Measurements from ENCODE around the gene CDK10.

CDK10 gene, protein sequence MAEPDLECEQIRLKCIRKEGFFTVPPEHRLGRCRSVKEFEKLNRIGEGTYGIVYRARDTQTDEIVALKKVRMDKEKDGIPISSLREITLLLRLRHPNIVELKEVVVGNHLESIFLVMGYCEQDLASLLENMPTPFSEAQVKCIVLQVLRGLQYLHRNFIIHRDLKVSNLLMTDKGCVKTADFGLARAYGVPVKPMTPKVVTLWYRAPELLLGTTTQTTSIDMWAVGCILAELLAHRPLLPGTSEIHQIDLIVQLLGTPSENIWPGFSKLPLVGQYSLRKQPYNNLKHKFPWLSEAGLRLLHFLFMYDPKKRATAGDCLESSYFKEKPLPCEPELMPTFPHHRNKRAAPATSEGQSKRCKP

DNA sequence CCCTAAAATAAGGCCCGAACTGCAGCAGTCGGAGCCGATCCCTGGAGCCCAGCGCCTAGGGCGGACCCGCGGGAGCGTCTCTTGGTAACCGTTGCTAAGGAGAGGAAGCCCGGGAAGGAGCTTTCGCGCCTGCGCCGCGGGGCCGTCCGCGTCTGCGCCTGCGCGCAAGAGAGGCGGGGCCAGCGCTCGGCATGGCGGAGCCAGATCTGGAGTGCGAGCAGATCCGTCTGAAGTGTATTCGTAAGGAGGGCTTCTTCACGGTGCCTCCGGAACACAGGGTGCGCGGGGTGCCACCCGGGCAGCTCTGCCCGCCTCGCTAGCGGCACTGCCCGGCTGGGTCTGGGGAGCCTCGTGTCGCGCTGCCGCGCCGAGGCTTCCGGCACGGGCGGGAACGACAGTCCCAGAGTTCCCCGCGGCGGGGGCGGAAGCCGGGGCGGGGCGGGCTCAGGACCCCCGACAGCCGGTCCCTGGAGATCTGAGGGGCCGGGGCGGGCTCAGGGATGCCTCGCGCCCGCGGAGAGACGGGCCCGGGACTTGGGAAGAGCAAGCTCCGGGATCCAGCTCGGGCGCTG, at the start of gene CDK10:
CDK10 (plus strand) TSS at position 170 of the 572 bp plus-strand sequence; CDS start at position 192, 22 bp downstream.
- Histone ChIP-seq H3K36me3 (ENCODE audit: control insufficient read depth, insufficient read depth, low read length) (peaks cover 12% of the 10 kb centered on the region), H3K4me3 (replicated peaks; ENCODE audit: low read depth, low read length) (peak within 1 kb of the TSS; percentile 68), H3K27me3 (replicated peaks; ENCODE audit: control insufficient read depth, insufficient read depth, low read length) (no peaks in the 10 kb centered on the region)
- peak; percentile 94 for DNase-seq (ENCODE audit: extremely low read depth, insufficient read length)
- TF ChIP-seq, protein P1, sequence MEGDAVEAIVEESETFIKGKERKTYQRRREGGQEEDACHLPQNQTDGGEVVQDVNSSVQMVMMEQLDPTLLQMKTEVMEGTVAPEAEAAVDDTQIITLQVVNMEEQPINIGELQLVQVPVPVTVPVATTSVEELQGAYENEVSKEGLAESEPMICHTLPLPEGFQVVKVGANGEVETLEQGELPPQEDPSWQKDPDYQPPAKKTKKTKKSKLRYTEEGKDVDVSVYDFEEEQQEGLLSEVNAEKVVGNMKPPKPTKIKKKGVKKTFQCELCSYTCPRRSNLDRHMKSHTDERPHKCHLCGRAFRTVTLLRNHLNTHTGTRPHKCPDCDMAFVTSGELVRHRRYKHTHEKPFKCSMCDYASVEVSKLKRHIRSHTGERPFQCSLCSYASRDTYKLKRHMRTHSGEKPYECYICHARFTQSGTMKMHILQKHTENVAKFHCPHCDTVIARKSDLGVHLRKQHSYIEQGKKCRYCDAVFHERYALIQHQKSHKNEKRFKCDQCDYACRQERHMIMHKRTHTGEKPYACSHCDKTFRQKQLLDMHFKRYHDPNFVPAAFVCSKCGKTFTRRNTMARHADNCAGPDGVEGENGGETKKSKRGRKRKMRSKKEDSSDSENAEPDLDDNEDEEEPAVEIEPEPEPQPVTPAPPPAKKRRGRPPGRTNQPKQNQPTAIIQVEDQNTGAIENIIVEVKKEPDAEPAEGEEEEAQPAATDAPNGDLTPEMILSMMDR (IDR thresholded peaks at IDR 0.05; ENCODE audit: insufficient read depth, low read length, poor library complexity, severe bottlenecking) = no peak

DNA sequence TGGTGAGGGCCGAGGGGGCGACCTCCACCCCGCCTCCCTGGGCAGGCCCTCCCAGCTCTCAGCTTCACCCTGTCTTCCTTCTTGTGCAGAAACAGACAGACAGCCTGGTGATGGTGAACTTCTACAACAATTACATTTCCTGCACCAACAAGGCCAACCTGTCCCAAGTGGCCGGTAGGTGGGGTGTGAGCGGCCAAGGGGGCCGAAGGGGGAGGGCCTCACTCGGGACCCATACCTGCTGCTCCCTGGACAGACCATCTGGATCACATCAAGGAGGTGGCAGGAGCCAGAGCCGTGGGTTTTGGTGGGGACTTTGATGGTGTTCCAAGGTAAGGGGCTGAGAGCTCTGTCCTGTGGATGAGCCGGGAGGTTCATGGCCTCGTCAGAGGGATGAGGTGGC, 49.1 kb upstream of the CDK10 start:
- no peaks in the 10 kb centered on the region for H3K36me3 ChIP-seq (ENCODE audit: control insufficient read depth, insufficient read depth, low read length)
- H3K4me3 ChIP-seq (replicated peaks; ENCODE audit: low read depth, low read length) = no peak overlapping the region
- TF ChIP-seq, protein P1 (IDR thresholded peaks at IDR 0.05; ENCODE audit: insufficient read depth, low read length, poor library complexity, severe bottlenecking) = no peak
- no peak for DNase-seq (ENCODE audit: extremely low read depth, insufficient read length)
- no peaks in the 10 kb centered on the region; the same call in 1 of the 2 replicates for H3K27me3 ChIP-seq (replicated peaks; ENCODE audit: control insufficient read depth, insufficient read depth, low read length)

DNA sequence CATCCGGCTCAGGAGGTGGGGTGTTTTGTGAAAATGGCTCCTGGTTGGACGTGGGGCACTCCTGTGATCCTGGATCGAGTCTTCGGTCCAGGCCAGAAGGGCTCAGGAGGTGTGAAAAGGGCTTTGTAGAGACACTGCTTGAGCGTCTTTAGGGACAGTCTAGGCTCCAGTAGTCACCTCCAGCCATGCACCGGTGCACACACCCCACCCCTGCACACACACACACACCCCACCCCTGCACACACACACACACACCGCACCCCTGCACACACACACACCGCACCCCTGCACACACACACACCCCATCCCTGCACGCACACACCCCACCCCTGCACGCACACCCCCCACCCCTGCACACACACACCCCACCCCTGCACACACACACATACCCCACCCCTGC, 48.0 kb upstream of the CDK10 start:
- TF ChIP-seq, protein P1 (IDR thresholded peaks at IDR 0.05; ENCODE audit: insufficient read depth, low read length, poor library complexity, severe bottlenecking) = no peak
- H3K4me3 ChIP-seq (replicated peaks; ENCODE audit: low read depth, low read length) = no peak overlapping the region
- no peak for DNase-seq (ENCODE audit: extremely low read depth, insufficient read length)
- no peaks in the 10 kb centered on the region for H3K36me3 ChIP-seq (ENCODE audit: control insufficient read depth, insufficient read depth, low read length)
- H3K27me3 ChIP-seq (replicated peaks; ENCODE audit: control insufficient read depth, insufficient read depth, low read length) = no peaks in the 10 kb centered on the region

DNA sequence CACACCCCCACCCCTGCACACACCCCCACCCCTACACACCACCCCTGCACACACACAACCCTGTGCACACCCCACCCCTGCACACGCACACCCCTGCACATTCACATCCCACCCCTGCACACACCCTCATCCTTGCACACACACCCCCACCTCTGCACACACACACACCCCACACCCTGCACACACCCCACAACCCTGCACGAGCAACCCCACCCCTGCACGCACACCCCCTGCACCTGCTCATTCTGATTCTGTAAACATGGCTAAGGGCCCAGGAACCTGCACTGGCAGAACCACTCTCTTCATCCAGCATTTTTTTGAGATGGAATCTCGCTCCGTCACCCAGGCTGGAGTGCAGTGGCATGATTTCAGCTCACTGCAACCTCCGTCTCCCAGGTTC, 47.1 kb upstream of the CDK10 start:
- Histone ChIP-seq H3K36me3 (ENCODE audit: control insufficient read depth, insufficient read depth, low read length) (no peaks in the 10 kb centered on the region; the same call in 1 of the 2 replicates), H3K27me3 (replicated peaks; ENCODE audit: control insufficient read depth, insufficient read depth, low read length) (no peaks in the 10 kb centered on the region), H3K4me3 (replicated peaks; ENCODE audit: low read depth, low read length) (no peak overlapping the region)
- TF ChIP-seq, protein P1 (IDR thresholded peaks at IDR 0.05; ENCODE audit: insufficient read depth, low read length, poor library complexity, severe bottlenecking) = no peak
- DNase-seq (ENCODE audit: extremely low read depth, insufficient read length) = no peak

DNA sequence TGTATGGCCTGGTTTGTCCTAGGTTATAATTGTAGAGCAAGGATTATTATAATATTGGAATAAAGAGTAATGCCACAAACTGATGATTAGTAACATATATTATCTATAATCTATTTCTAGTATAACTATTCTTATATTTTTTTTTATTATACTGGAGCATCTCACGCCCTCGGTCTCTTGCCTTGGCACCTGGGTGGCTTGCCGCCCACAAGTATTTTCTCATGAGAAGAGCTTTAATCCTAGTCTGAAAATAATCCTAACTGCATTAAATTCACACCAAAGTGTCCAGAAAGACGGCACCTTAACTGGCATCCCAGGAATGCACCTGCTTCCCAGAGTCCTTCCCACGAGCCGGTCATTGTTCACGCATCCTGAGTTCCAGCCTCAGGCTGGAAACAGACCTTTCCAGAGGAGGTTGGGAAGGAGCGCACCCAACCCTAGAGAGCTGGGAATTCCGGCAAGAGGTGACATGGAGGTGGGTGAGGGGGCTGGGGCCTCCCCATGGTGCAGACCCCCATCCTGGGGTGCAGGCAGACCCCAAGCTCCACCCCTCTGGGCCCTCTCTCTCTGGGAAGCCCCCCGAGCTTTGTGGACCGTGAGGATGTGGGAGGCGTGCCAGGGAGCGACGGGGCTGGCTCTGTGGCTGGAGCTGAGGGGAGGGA, 44.9 kb upstream of the CDK10 start:
- TF ChIP-seq, protein P1 (IDR thresholded peaks at IDR 0.05; ENCODE audit: insufficient read depth, low read length, poor library complexity, severe bottlenecking) = no peak
- Histone ChIP-seq H3K36me3 (ENCODE audit: control insufficient read depth, insufficient read depth, low read length) (peaks cover 16% of the 10 kb centered on the region), H3K4me3 (replicated peaks; ENCODE audit: low read depth, low read length) (no peak overlapping the region), H3K27me3 (replicated peaks; ENCODE audit: control insufficient read depth, insufficient read depth, low read length) (no peaks in the 10 kb centered on the region)
- DNase-seq (ENCODE audit: extremely low read depth, insufficient read length) = no peak

Measured in GM06990 (cell line).